HTERT RPE-1 (cell line): ENCODE measurements around the gene NCSTN.

Source experiments
- in situ Hi-C: fragments of 300-500 bp; cut with MboI; formaldehyde crosslinking; loops from 4 replicates; pipeline ENCODE4 v1.14.3; 2020; ENCODE audit warnings: low sequenced_read_pairs

NCSTN gene

GRCh38 chr1:160351629-160352028, 8.4 kb downstream of the NCSTN start:
- in situ Hi-C loops: no loop called here

- in situ Hi-C loops: no loop called here
Measured at GRCh38 chr1:160352555-160352954, 9.4 kb downstream of the NCSTN start.

- in situ Hi-C loops: no loop called here
Measured at GRCh38 chr1:160353223-160353622, 10.0 kb downstream of the NCSTN start.

- in situ Hi-C loops: no loop called here
Measured at GRCh38 chr1:160354388-160354985, 11.3 kb downstream of the NCSTN start.

- in situ Hi-C loops: no loop called here
Measured at GRCh38 chr1:160357286-160358002, 14.3 kb downstream of the NCSTN start.

GRCh38 chr1:160358073-160358472, 14.9 kb downstream of the NCSTN start:
- in situ Hi-C loops: no loop called here

GRCh38 chr1:160359559-160360226, 16.5 kb downstream of the NCSTN start:
- in situ Hi-C loops: no loop called here

- in situ Hi-C loops: no loop called here
Measured at GRCh38 chr1:160360227-160360695, 17.1 kb downstream of the NCSTN start.

- in situ Hi-C loops: no loop called here
Measured at GRCh38 chr1:160361199-160361598, 18.0 kb downstream of the NCSTN start.

- in situ Hi-C loops: no loop called here
Measured at GRCh38 chr1:160361814-160362167, 18.6 kb downstream of the NCSTN start.

GRCh38 chr1:160362168-160362957, 19.2 kb downstream of the NCSTN start:
- in situ Hi-C loops: no loop called here

GRCh38 chr1:160363010-160363409, 19.8 kb downstream of the NCSTN start:
- in situ Hi-C loops: no loop called here

- in situ Hi-C loops: no loop called here
Measured at GRCh38 chr1:160363951-160364735, 21.0 kb downstream of the NCSTN start.

GRCh38 chr1:160365325-160365724, 22.1 kb downstream of the NCSTN start:
- in situ Hi-C loops: no loop called here

GRCh38 chr1:160366731-160367515, 23.7 kb downstream of the NCSTN start, which contains the start of gene NHLH1:
Gene NHLH1 (plus strand): TSS chr1:160367071. CDS start chr1:160370732, 3,661 bp downstream.
- in situ Hi-C loops: no loop called here

GRCh38 chr1:160367516-160367900, 24.3 kb downstream of the NCSTN start:
- in situ Hi-C loops: no loop called here

GRCh38 chr1:160367934-160368923, 25.0 kb downstream of the NCSTN start:
- in situ Hi-C loops: no loop called here

- in situ Hi-C loops: no loop called here
Measured at GRCh38 chr1:160369087-160369486, 25.9 kb downstream of the NCSTN start.
